HFFc6 (cell line): Measurements from ENCODE around the gene GPD1. TPM values are rescaled to one million over a fixed set of nuclear protein-coding genes. Genes with fewer than 3 reads are reported as not detected.

Experiments
- DNase-seq: peaks from one replicate; pipeline ENCODE4 v3.0.0-alpha.2; 2018
- H3K27ac Mint-ChIP-seq: 2 replicates; pipeline ENCODE4 v1.8.0; 2020; ENCODE audit warnings: mild to moderate bottlenecking, mixed read lengths
- H3K27me3 Mint-ChIP-seq: 2 replicates; pipeline ENCODE4 v1.8.0; 2021; ENCODE audit warnings: mild to moderate bottlenecking, moderate library complexity, mixed read lengths; ENCODE audit not compliant: insufficient read depth
- H3K36me3 Mint-ChIP-seq: 2 replicates; pipeline ENCODE4 v1.8.0; 2021; ENCODE audit warnings: low read depth, mixed read lengths
- H3K4me1 Mint-ChIP-seq: 2 replicates; pipeline ENCODE4 v1.8.0; 2020; ENCODE audit warnings: low read depth, mixed read lengths
- H3K4me3 Mint-ChIP-seq: 2 replicates; pipeline ENCODE4 v1.8.0; 2020; ENCODE audit warnings: mild to moderate bottlenecking, moderate library complexity, mixed read lengths
- H3K9me3 Mint-ChIP-seq: 2 replicates; pipeline ENCODE4 v1.8.0; 2020; ENCODE audit warnings: mild to moderate bottlenecking, mixed read lengths
- total RNA-seq, 6 experiments: library from RNA; stranded (reverse); fragmentation: NEBNext Ultra II Directional; extraction: Animal tissue kit (Norgen Biotek cat#: 25700); gene quantifications; 2 replicates in 1 of 6; 3 replicates in 5 of 6; pipeline ENCODE4 v1.2.3, GENCODE V29; 2021
- TF ChIP-seq, protein P1 (sequence below): fragments of 200-600 bp; sonication (generic); IDR thresholded peaks from 2 replicates; pipeline ENCODE4 v1.5.0; 2021; ENCODE audit warnings: antibody characterized with exemption, mild to moderate bottlenecking

The GPD1 gene
- total RNA-seq, 6 experiments from 2014 or later = 0.20 TPM; not detected in 5

DNA sequence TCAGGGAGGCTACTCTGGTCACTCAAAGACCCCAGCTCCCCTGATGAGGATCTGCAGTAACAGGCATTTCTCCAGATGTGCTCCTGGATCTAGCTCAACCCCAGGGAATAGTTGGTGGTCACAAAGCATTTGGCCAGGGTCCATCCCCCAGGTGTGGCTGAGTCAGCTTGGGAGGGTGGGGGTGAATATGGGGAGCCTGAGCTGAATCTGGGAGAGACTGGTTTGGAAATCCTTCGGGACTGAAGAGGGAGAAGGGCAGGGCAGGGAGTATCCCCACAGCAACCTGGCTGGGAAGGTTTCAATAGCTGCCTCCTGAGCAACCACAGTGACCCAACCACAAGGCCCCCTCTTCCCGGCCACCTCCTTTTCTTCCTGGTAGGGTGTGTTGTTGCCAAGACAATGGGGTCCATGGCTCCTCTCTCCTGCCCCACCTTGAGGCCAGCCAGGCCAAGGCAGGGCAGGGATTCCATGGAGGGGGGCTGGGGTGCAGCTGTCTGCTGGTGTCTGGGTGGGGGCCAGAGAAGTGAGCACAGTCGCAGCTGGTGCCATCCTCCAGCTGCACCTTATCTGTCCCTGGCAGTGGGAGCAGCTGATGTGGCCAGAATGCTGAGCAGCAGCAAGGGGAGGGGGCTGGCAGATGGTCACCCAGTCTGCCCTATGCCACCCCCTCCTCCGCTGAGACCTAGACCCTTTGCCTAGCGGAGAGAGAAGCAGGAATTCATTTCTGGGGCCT lies 40.9 kb upstream of the GPD1 start:
- Mint-ChIP-seq H3K4me1 (0 out of 2 replicates have a peak, but pooled peaks cover 6% of the 10 kb centered on the region), H3K27me3 (peaks cover 12% of the 10 kb centered on the region)
- DNase-seq = no peak

DNA sequence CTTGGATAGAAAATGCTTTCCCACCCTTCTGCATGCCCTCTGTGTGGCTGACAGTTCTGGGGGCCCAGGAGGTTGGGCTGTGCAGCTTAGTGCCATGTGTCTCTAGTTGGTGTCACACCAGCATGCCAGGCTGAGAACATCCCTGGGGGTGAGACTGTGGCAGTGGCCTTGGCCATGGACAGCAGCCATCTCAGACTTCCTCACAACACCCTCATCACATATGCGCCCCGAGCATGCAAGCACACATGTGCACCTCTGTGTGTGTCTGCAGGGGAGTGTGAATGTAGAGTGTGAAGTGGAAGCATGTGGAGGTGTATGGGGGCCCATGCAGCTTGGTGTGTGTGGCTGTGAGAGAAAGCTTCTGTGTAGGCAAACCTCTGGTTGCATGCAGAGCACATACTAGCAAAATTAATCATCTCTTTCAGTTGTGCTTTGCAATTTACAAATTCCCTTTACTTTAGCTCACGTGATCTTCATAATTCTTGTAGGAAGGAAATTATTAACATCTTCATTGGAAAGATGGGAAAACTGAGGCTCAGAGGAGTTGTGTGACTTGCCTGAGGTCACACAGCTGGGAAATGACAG lies 38.0 kb upstream of the GPD1 start:
- H3K4me1 Mint-ChIP-seq = peaks cover 10% of the 10 kb centered on the region
- H3K27ac Mint-ChIP-seq = no peak overlapping the region
- H3K27me3 Mint-ChIP-seq = peaks cover 8% of the 10 kb centered on the region
- H3K36me3 Mint-ChIP-seq = no peaks in the 10 kb centered on the region
- peak; percentile 25 for DNase-seq
- TF ChIP-seq, protein P1, sequence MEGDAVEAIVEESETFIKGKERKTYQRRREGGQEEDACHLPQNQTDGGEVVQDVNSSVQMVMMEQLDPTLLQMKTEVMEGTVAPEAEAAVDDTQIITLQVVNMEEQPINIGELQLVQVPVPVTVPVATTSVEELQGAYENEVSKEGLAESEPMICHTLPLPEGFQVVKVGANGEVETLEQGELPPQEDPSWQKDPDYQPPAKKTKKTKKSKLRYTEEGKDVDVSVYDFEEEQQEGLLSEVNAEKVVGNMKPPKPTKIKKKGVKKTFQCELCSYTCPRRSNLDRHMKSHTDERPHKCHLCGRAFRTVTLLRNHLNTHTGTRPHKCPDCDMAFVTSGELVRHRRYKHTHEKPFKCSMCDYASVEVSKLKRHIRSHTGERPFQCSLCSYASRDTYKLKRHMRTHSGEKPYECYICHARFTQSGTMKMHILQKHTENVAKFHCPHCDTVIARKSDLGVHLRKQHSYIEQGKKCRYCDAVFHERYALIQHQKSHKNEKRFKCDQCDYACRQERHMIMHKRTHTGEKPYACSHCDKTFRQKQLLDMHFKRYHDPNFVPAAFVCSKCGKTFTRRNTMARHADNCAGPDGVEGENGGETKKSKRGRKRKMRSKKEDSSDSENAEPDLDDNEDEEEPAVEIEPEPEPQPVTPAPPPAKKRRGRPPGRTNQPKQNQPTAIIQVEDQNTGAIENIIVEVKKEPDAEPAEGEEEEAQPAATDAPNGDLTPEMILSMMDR = no peak
- H3K4me3 Mint-ChIP-seq = no peak overlapping the region
- H3K9me3 Mint-ChIP-seq = no peaks in the 10 kb centered on the region

More for the DNA sequence above, 40.9 kb upstream of the GPD1 start:
- TF ChIP-seq, protein P1 = no peak
- H3K27ac Mint-ChIP-seq = no peak overlapping the region
- H3K4me3 Mint-ChIP-seq = no peak overlapping the region
- H3K9me3 Mint-ChIP-seq = no peaks in the 10 kb centered on the region
- no peaks in the 10 kb centered on the region for H3K36me3 Mint-ChIP-seq

DNA sequence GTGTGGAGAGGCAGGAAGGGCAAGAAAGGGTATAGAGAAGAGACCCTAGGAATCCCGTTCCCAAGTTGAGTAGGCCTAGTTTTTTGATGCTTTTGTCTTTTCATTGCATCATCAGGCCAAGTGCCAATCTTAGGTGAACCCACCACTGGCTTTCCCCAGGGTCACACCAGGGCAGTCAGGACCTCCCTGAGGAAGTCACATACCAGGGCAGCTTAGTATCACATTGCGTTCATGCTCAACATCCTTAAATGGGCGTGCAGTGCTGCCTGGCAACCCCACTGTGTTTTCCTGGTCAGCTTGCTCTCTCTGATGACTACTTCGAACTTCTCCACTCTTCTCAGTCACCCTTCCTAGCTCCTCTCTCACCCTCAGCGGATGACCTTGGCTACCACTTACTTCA lies 37.4 kb upstream of the GPD1 start:
- peaks cover 14% of the 10 kb centered on the region for H3K4me1 Mint-ChIP-seq
- peak; percentile 91 for DNase-seq
- TF ChIP-seq, protein P1 = no peak
- no peaks in the 10 kb centered on the region for H3K9me3 Mint-ChIP-seq
- peaks cover 7% of the 10 kb centered on the region for H3K27me3 Mint-ChIP-seq
- H3K36me3 Mint-ChIP-seq = no peaks in the 10 kb centered on the region
- H3K27ac Mint-ChIP-seq = no peak overlapping the region
- H3K4me3 Mint-ChIP-seq = no peak overlapping the region

DNA sequence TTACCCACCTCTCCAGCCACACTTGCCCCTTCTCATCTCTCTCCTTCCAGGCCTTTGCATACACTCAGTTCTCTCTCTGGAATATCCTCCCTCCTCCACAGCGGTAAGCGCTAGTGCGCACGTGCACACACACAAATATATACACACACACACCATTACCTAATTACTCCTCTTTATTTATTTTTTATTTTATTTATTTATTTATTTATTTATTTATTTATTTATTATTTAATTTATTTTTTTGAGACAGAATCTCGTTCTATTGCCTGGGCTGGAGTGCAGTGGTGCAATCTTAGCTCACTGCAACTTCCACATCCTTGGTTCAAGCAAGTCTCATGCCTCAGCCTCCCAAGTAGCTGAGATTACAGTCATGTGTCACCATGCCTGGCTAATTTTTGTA lies 34.7 kb upstream of the GPD1 start:
- no peaks in the 10 kb centered on the region for H3K9me3 Mint-ChIP-seq
- H3K4me3 Mint-ChIP-seq = no peak overlapping the region
- H3K36me3 Mint-ChIP-seq = no peaks in the 10 kb centered on the region
- H3K27ac Mint-ChIP-seq = no peak overlapping the region
- H3K4me1 Mint-ChIP-seq = peaks cover 14% of the 10 kb centered on the region
- H3K27me3 Mint-ChIP-seq = peaks cover 2% of the 10 kb centered on the region; the same call in 1 of the 2 replicates
- DNase-seq = no peak
- TF ChIP-seq, protein P1 = no peak

DNA sequence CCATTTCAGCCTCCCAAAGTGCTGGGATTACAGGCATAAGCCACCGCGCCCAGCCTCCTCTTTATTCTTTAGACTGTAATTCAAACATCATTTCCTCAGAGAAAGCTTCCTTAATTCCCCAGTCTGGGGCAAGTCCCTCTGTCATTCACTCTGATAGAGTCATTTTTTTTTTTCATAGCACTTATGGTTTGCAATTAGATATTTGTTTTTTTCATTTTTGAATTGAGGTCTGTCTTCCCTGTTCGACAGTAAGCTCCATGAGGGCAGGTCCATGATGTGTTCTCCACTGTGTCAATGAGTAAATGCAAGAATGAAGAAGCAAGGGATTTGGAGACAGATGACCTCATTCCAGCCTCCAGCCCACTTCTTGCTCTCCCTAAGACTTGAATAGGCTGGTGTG lies 34.3 kb upstream of the GPD1 start:
- no peaks in the 10 kb centered on the region for H3K36me3 Mint-ChIP-seq
- peaks cover 2% of the 10 kb centered on the region; the same call in 1 of the 2 replicates for H3K27me3 Mint-ChIP-seq
- H3K9me3 Mint-ChIP-seq = no peaks in the 10 kb centered on the region
- no peak overlapping the region for H3K27ac Mint-ChIP-seq
- H3K4me3 Mint-ChIP-seq = no peak overlapping the region
- TF ChIP-seq, protein P1 = no peak
- no peak for DNase-seq
- peaks cover 14% of the 10 kb centered on the region for H3K4me1 Mint-ChIP-seq
